SK-N-SH treated with all-trans-retinoic acid at 6 μM for 48 hours (cell line): ENCODE results near the gene SPAG9.

ENCODE experiments used
- CSRNP3 ChIP-seq: fragments of 250-450 bp; sonication (Bioruptor Pico); IDR thresholded peaks from 2 replicates; pipeline ENCODE4 v1.5.1; 2021; ENCODE audit warnings: mild to moderate bottlenecking, moderate library complexity
- ESRRG ChIP-seq: fragments of 250-450 bp; sonication (Bioruptor Pico); IDR thresholded peaks from 2 replicates; pipeline ENCODE4 v1.6.1; 2021; ENCODE audit warnings: mild to moderate bottlenecking
- PATZ1 ChIP-seq: fragments of 250-450 bp; sonication (Bioruptor Pico); IDR thresholded peaks from 2 replicates; pipeline ENCODE4 v1.8.0; 2020; ENCODE audit warnings: mild to moderate bottlenecking, moderate library complexity, borderline replicate concordance
- POU6F1 ChIP-seq: fragments of 250-450 bp; sonication (Bioruptor Pico); IDR thresholded peaks from 2 replicates; pipeline ENCODE4 v1.8.0; 2021; ENCODE audit warnings: low read depth, mild to moderate bottlenecking, moderate library complexity, borderline replicate concordance
- PPARA ChIP-seq: fragments of 250-450 bp; sonication (Bioruptor Pico); IDR thresholded peaks from 2 replicates; pipeline ENCODE4 v1.5.0; 2020; ENCODE audit warnings: mild to moderate bottlenecking, borderline replicate concordance
- RARB ChIP-seq: fragments of 250-450 bp; sonication (Bioruptor Pico); IDR thresholded peaks from 2 replicates; pipeline ENCODE4 v1.8.0; 2021; ENCODE audit warnings: mild to moderate bottlenecking, moderate library complexity
- SNAI2 ChIP-seq: fragments of 250-450 bp; sonication (Bioruptor Pico); IDR thresholded peaks from 2 replicates; pipeline ENCODE4 v1.5.0; 2020; ENCODE audit warnings: mild to moderate bottlenecking, moderate library complexity
- TCF4 ChIP-seq: fragments of 250-450 bp; sonication (Bioruptor Pico); IDR thresholded peaks from 2 replicates; pipeline ENCODE4 v1.8.0; 2021; ENCODE audit warnings: mild to moderate bottlenecking, moderate library complexity, borderline replicate concordance
- TOX ChIP-seq: fragments of 250-450 bp; sonication (Bioruptor Pico); IDR thresholded peaks from 2 replicates; pipeline ENCODE4 v1.8.0; 2021; ENCODE audit warnings: mild to moderate bottlenecking, moderate library complexity, borderline replicate concordance
- ZFP3 ChIP-seq: fragments of 250-450 bp; sonication (Bioruptor Pico); IDR thresholded peaks from 2 replicates; pipeline ENCODE4 v1.5.0; 2020; ENCODE audit warnings: mild to moderate bottlenecking, moderate library complexity
- ZFP30 ChIP-seq: fragments of 450-650 bp; formaldehyde crosslinking; IDR thresholded peaks from 2 replicates; pipeline ENCODE4 v1.5.0; 2022; ENCODE audit warnings: mild to moderate bottlenecking, moderate library complexity
- ZNF565 ChIP-seq: fragments of 450-650 bp; formaldehyde crosslinking; conservative IDR thresholded peaks from 2 replicates; pipeline ENCODE4 v1.5.0; 2020; ENCODE audit warnings: low read depth, mild to moderate bottlenecking, moderate library complexity
- ZNF70 ChIP-seq: fragments of 450-650 bp; formaldehyde crosslinking; IDR thresholded peaks from 2 replicates; pipeline ENCODE4 v1.5.0; 2020; ENCODE audit warnings: mild to moderate bottlenecking, moderate library complexity
- ZNF8 ChIP-seq: fragments of 450-650 bp; formaldehyde crosslinking; IDR thresholded peaks from 2 replicates; pipeline ENCODE4 v1.5.0; 2020; ENCODE audit warnings: mild to moderate bottlenecking, moderate library complexity

- TF ChIP-seq TOX (CRISPR knock-in tag) (no peak), TCF4 (CRISPR knock-in tag) (no peak), ZFP30 (CRISPR knock-in tag) (no peak), ZNF8 (CRISPR knock-in tag) (no peak), ZNF70 (CRISPR knock-in tag) (no peak), RARB (CRISPR knock-in tag) (no peak), PATZ1 (CRISPR knock-in tag) (no peak), POU6F1 (CRISPR knock-in tag) (no peak), CSRNP3 (CRISPR knock-in tag) (no peak), ZFP3 (no peak), SNAI2 (CRISPR knock-in tag) (no peak), PPARA (CRISPR knock-in tag) (no peak), ESRRG (no peak), ZNF565 (CRISPR knock-in tag) (no peak)
Observed at GRCh38 chr17:51004249-51004648, 116.4 kb downstream of the SPAG9 start.
